Measurements from ENCODE around the gene MAP3K6. TPM values are rescaled to one million over a fixed set of nuclear protein-coding genes. Genes with fewer than 3 reads are reported as not detected.
"Not testable (repeated sequence)": the region's sequence is repeated elsewhere in the genome, so short reads cannot be mapped to it uniquely, and the experiment has no call there.

The MAP3K6 gene
- total RNA-seq, 1 donor from 2014 or later = 7.1 TPM

GRCh38 chr1:27397110-27397509, 30.3 kb upstream of the MAP3K6 start:
- DNase-seq (ENCODE audit: low spot score) = no peak
- no peak for ATAC-seq

- peak; percentile 76 for DNase-seq (ENCODE audit: low spot score)
- ATAC-seq = peak; percentile 86
Measured at GRCh38 chr1:27395441-27396195, 28.9 kb upstream of the MAP3K6 start.

GRCh38 chr1:27394925-27395324, 28.2 kb upstream of the MAP3K6 start:
- no peak for ATAC-seq
- DNase-seq (ENCODE audit: low spot score) = no peak

GRCh38 chr1:27394282-27394658, 27.5 kb upstream of the MAP3K6 start:
- ATAC-seq (no peak), DNase-seq (ENCODE audit: low spot score) (no peak)

- ATAC-seq = no peak
- no peak for DNase-seq (ENCODE audit: low spot score)
Measured at GRCh38 chr1:27393641-27394281, 27.0 kb upstream of the MAP3K6 start.

- ATAC-seq = no peak
- DNase-seq (ENCODE audit: low spot score) = no peak
Measured at GRCh38 chr1:27392778-27393635, 26.2 kb upstream of the MAP3K6 start.

- DNase-seq (ENCODE audit: low spot score) = peak; percentile 73
Measured at GRCh38 chr1:27392096-27392777, 25.5 kb upstream of the MAP3K6 start, which contains the start of gene GPR3. GPR3 (plus strand) TSS chr1:27392622; CDS start chr1:27393799, 1,177 bp downstream.

GRCh38 chr1:27391511-27392095, 24.8 kb upstream of the MAP3K6 start:
- no peak for DNase-seq (ENCODE audit: low spot score)

More at GRCh38 chr1:27392096-27392777, 25.5 kb upstream of the MAP3K6 start, which contains the start of gene GPR3:
- ATAC-seq = peak; percentile 69

GRCh38 chr1:27388337-27389005, 21.7 kb upstream of the MAP3K6 start:
- DNase-seq (ENCODE audit: low spot score) = peak; percentile 66
- peak; percentile 88 for ATAC-seq

More at GRCh38 chr1:27391511-27392095, 24.8 kb upstream of the MAP3K6 start:
- ATAC-seq = peak; percentile 6

GRCh38 chr1:27384797-27385196, 18.0 kb upstream of the MAP3K6 start:
- ATAC-seq; DNase-seq (ENCODE audit: low spot score): not testable (repeated sequence)

- DNase-seq (ENCODE audit: low spot score) = no peak
- ATAC-seq = no peak
Measured at GRCh38 chr1:27383661-27384060, 16.9 kb upstream of the MAP3K6 start.

- DNase-seq (ENCODE audit: low spot score) = no peak
- peak; percentile 85 for ATAC-seq
Measured at GRCh38 chr1:27383039-27383605, 16.4 kb upstream of the MAP3K6 start, which contains the start of gene CD164L2. CD164L2 (minus strand) TSS chr1:27383333; CDS start chr1:27383239, 94 bp downstream.

- ATAC-seq (no peak), DNase-seq (ENCODE audit: low spot score) (no peak)
Measured at GRCh38 chr1:27381969-27382762, 15.4 kb upstream of the MAP3K6 start.

GRCh38 chr1:27380766-27381733, 14.3 kb upstream of the MAP3K6 start:
- ATAC-seq = peak; percentile 48
- no peak for DNase-seq (ENCODE audit: low spot score)

GRCh38 chr1:27380224-27380623, 13.5 kb upstream of the MAP3K6 start:
- no peak for ATAC-seq
- no peak for DNase-seq (ENCODE audit: low spot score)

- ATAC-seq (no peak), DNase-seq (ENCODE audit: low spot score) (no peak)
Measured at GRCh38 chr1:27379564-27380122, 12.9 kb upstream of the MAP3K6 start.
